ENCODE measurements around the gene HIPK3. TPM values are rescaled to one million over a fixed set of nuclear protein-coding genes. Genes with fewer than 3 reads are reported as not detected.

HIPK3 gene
- total RNA-seq, 1 experiment from 2014 or later, result 64.8 TPM

DNA sequence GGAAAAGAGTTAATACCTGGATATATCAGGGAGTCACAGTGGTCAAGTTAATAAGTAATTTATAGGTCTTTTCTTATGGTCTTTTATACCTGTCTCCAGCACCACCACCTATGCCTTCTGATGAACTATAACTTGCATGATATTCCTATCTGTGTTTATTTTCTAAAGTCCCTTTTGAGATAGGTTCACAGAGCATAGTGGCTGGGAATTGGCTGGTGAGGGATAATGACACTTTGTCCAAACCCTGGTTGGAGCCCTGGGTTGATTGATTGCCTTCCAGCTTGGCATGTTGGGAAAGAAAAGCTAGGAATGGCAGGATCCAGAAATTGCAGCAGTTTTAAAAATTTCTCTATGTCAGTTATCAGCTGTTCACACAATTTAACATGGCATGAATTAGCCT lies 23.2 kb downstream of the HIPK3 start:
- ChIA-PET POLR2A (ENCODE audit: unreplicated experiment) (no interaction called here), CTCF (no interaction called here)
- Histone ChIP-seq H3K27ac (no peak overlapping the region), H3K9me3 (ENCODE audit: insufficient read depth, low read depth) (no peaks in the 10 kb centered on the region; the same call in 1 of the 2 replicates), H3K36me3 (ENCODE audit: low read depth) (peaks cover 7% of the 10 kb centered on the region; the same call in 1 of the 2 replicates), H4K20me1 (ENCODE audit: insufficient read depth) (peaks cover 52% of the 10 kb centered on the region), H3K9me2 (ENCODE audit: insufficient read depth) (no peaks in the 10 kb centered on the region), H3K4me2 (no peak overlapping the region), H3K4me1 (replicated peaks; ENCODE audit: insufficient read depth) (no peaks in the 10 kb centered on the region; the same call in 1 of the 2 replicates), H3K79me2 (ENCODE audit: low read depth) (peaks cover 96% of the 10 kb centered on the region), H3K4me3 (no peak overlapping the region), H3F3A (ENCODE audit: insufficient read depth, low read depth) (no peaks in the 10 kb centered on the region), H3K27me3 (ENCODE audit: insufficient read depth, low read depth) (no peaks in the 10 kb centered on the region), H2AFZ (no peak overlapping the region)
- intact Hi-C loops (cut with micrococcal nuclease; ENCODE audit: unreplicated experiment), result no loop called here
- BruUV-seq (replicated peaks), result no TSS peak
- no peak for TF ChIP-seq EZH2 (IDR thresholded peaks at IDR 0.05; ENCODE audit: low read depth)
- TF ChIP-seq, protein P1, sequence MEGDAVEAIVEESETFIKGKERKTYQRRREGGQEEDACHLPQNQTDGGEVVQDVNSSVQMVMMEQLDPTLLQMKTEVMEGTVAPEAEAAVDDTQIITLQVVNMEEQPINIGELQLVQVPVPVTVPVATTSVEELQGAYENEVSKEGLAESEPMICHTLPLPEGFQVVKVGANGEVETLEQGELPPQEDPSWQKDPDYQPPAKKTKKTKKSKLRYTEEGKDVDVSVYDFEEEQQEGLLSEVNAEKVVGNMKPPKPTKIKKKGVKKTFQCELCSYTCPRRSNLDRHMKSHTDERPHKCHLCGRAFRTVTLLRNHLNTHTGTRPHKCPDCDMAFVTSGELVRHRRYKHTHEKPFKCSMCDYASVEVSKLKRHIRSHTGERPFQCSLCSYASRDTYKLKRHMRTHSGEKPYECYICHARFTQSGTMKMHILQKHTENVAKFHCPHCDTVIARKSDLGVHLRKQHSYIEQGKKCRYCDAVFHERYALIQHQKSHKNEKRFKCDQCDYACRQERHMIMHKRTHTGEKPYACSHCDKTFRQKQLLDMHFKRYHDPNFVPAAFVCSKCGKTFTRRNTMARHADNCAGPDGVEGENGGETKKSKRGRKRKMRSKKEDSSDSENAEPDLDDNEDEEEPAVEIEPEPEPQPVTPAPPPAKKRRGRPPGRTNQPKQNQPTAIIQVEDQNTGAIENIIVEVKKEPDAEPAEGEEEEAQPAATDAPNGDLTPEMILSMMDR (conservative IDR thresholded peaks at IDR 0.05), result no peak
- no peak for DNase-seq

DNA sequence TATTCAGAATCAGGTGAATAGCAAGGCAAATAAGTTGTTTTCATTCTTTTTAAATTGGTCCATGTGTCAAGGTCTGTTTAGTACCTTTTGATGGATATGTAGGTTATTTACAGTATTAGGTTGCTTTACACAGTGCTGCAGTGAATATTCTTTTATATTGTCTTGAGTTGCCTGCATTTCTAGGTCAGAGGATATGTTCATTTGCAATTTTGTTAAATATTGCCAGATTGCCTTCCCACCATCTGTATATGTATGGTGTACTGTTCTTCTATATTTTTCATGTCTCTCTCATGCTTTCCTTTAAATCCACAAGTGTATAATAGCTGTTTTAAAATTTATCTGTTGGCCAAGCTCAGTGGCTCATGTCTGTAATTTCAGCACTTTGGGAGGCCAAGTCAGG lies 24.6 kb downstream of the HIPK3 start:
- CTCF ChIA-PET, result no interaction called here

DNA sequence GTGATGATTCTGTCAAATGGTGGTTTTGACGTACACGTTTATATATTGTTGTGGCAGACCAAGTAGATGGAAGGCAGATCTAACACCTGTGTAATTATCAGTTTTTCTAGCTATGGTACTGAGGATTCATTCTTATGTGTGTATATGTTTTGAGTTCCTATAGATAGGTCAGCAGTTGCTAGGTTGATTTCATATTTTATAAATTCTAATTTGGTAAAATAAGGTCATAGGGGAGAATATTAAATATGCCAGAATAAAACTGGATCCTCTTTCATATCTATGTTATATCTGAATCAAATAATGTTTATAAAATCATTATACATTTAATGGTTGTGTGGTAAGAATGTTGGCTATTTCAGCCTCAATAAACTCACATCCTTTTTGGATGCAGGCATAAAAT lies 27.6 kb downstream of the HIPK3 start:
- ChIA-PET POLR2A (ENCODE audit: unreplicated experiment) (no interaction called here), CTCF (no interaction called here)
- H2AFZ ChIP-seq, result no peak overlapping the region
- no peaks in the 10 kb centered on the region; the same call in 1 of the 2 replicates for H3K9me3 ChIP-seq (ENCODE audit: insufficient read depth, low read depth)
- intact Hi-C loops (cut with micrococcal nuclease; ENCODE audit: unreplicated experiment), result no loop called here
- TF ChIP-seq, protein P1 (conservative IDR thresholded peaks at IDR 0.05), result no peak
- no peak for TF ChIP-seq EZH2 (IDR thresholded peaks at IDR 0.05; ENCODE audit: low read depth)
- no peak overlapping the region for H3K4me3 ChIP-seq
- no peak overlapping the region for H3K27ac ChIP-seq
- no peaks in the 10 kb centered on the region for H3K27me3 ChIP-seq (ENCODE audit: insufficient read depth, low read depth)
- peaks cover 80% of the 10 kb centered on the region for H3K79me2 ChIP-seq (ENCODE audit: low read depth)
- no TSS peak for BruUV-seq (replicated peaks)
- H4K20me1 ChIP-seq (ENCODE audit: insufficient read depth), result peaks cover 38% of the 10 kb centered on the region; the same call in 1 of the 2 replicates
- H3K4me2 ChIP-seq, result no peak overlapping the region
- no peaks in the 10 kb centered on the region for H3F3A ChIP-seq (ENCODE audit: insufficient read depth, low read depth)
- no peaks in the 10 kb centered on the region for H3K9me2 ChIP-seq (ENCODE audit: insufficient read depth)
- H3K4me1 ChIP-seq (replicated peaks; ENCODE audit: insufficient read depth), result no peaks in the 10 kb centered on the region
- peaks cover 12% of the 10 kb centered on the region; the same call in 1 of the 2 replicates for H3K36me3 ChIP-seq (ENCODE audit: low read depth)
- no peak for DNase-seq

More for the DNA sequence above, 24.6 kb downstream of the HIPK3 start:
- peaks cover 95% of the 10 kb centered on the region for H3K79me2 ChIP-seq (ENCODE audit: low read depth)
- H2AFZ ChIP-seq, result no peak overlapping the region
- intact Hi-C loops (cut with micrococcal nuclease; ENCODE audit: unreplicated experiment), result no loop called here
- H3K4me1 ChIP-seq (replicated peaks; ENCODE audit: insufficient read depth), result no peaks in the 10 kb centered on the region; the same call in 1 of the 2 replicates
- peaks cover 41% of the 10 kb centered on the region for H4K20me1 ChIP-seq (ENCODE audit: insufficient read depth)
- no peaks in the 10 kb centered on the region for H3K27me3 ChIP-seq (ENCODE audit: insufficient read depth, low read depth)
- H3K36me3 ChIP-seq (ENCODE audit: low read depth), result 0 out of 2 replicates have a peak, but pooled peaks cover 4% of the 10 kb centered on the region
- H3K4me3 ChIP-seq, result no peak overlapping the region
- no peak for TF ChIP-seq EZH2 (IDR thresholded peaks at IDR 0.05; ENCODE audit: low read depth)
- TF ChIP-seq, protein P1 (conservative IDR thresholded peaks at IDR 0.05), result no peak
- BruUV-seq (replicated peaks), result no TSS peak
- H3F3A ChIP-seq (ENCODE audit: insufficient read depth, low read depth), result no peaks in the 10 kb centered on the region
- no peaks in the 10 kb centered on the region; the same call in 1 of the 2 replicates for H3K9me3 ChIP-seq (ENCODE audit: insufficient read depth, low read depth)
- POLR2A ChIA-PET (ENCODE audit: unreplicated experiment), result interaction anchor here (0.6 kb wide), 1 partner anchor 23 kb away, joined by 5 read pairs; no protein-coding TSS in a partner anchor
- no peak overlapping the region for H3K27ac ChIP-seq
- no peak for DNase-seq
- H3K4me2 ChIP-seq, result no peak overlapping the region
- H3K9me2 ChIP-seq (ENCODE audit: insufficient read depth), result no peaks in the 10 kb centered on the region
